Activated T-helper 2 cell treated with anti-CD3 and anti-CD28 coated beads, Interferon-gamma antibody, Interleukin-2, Interleukin-4, amounts not matched to agents 10 μg/mL and 5 μg/mL and 100 μg/mL, durations not matched to agents 14 hours and 24 hours and 36 hours (primary cell): Measurements from ENCODE around the gene ZC3H7A. TPM values are rescaled to one million over a fixed set of nuclear protein-coding genes. Genes with fewer than 3 reads are reported as not detected.

Source experiments
- DNase-seq: peaks from one replicate; pipeline ENCODE4 v3.0.0; 2021; ENCODE audit warnings: low spot score
- H3K27ac Mint-ChIP-seq: one replicate; pipeline ENCODE4 v1.8.0; 2021; ENCODE audit warnings: mixed read lengths
- H3K27me3 Mint-ChIP-seq: one replicate; pipeline ENCODE4 v1.8.0; 2021; ENCODE audit warnings: low read depth, mixed read lengths
- H3K36me3 Mint-ChIP-seq: one replicate; pipeline ENCODE4 v1.8.0; 2021; ENCODE audit warnings: low read depth, mixed read lengths
- H3K4me1 Mint-ChIP-seq: one replicate; pipeline ENCODE4 v1.8.0; 2021; ENCODE audit warnings: low read depth, mixed read lengths
- H3K4me3 Mint-ChIP-seq: one replicate; pipeline ENCODE4 v1.8.0; 2021; ENCODE audit warnings: low read depth, mild to moderate bottlenecking, moderate library complexity, mixed read lengths
- H3K9me3 Mint-ChIP-seq: one replicate; pipeline ENCODE4 v1.8.0; 2021; ENCODE audit warnings: mixed read lengths
- intact Hi-C: fragments of 100-400 bp; cut with micrococcal nuclease; formaldehyde crosslinking; loops from one replicate; pipeline ENCODE4 v1.15.1; 2023
- total RNA-seq: library from RNA; stranded (reverse); gene quantifications from 2 replicates; pipeline ENCODE4 v1.2.3, GENCODE V29; 2022

The ZC3H7A gene
- total RNA-seq, 1 donor from 2014 or later: 63.4 TPM

GRCh38 chr16:11783319-11784037 is 13.6 kb downstream of the ZC3H7A start:
- no peaks in the 10 kb centered on the region for H3K9me3 Mint-ChIP-seq

GRCh38 chr16:11781773-11782172 is 15.3 kb downstream of the ZC3H7A start:
- Mint-ChIP-seq H3K27ac (peak overlapping the region; percentile 99), H3K36me3 (peaks cover 43% of the 10 kb centered on the region), H3K27me3 (no peaks in the 10 kb centered on the region), H3K9me3 (no peaks in the 10 kb centered on the region), H3K4me3 (peak overlapping the region; percentile 56), H3K4me1 (peaks cover 39% of the 10 kb centered on the region)
- intact Hi-C loops: loop anchor here (5.0 kb wide), 2 partner anchors 131 to 819 kb away; no protein-coding TSS in a partner anchor
- no peak for DNase-seq

More at GRCh38 chr16:11783319-11784037, 13.6 kb downstream of the ZC3H7A start:
- H3K27me3 Mint-ChIP-seq: no peaks in the 10 kb centered on the region
- peaks cover 52% of the 10 kb centered on the region for H3K4me1 Mint-ChIP-seq
- H3K27ac Mint-ChIP-seq: peak overlapping the region; percentile 99
- H3K36me3 Mint-ChIP-seq: peaks cover 49% of the 10 kb centered on the region
- peak overlapping the region; percentile 80 for H3K4me3 Mint-ChIP-seq
- peak; percentile 53 for DNase-seq
- intact Hi-C loops: loop anchor here (1.0 to 5.0 kb wide), 4 partner anchors 14 to 821 kb away; partner anchors contain the start of gene ZC3H7A

- intact Hi-C loops: loop anchor here (5.0 kb wide), 2 partner anchors 131 to 819 kb away; no protein-coding TSS in a partner anchor
- DNase-seq: no peak
- H3K4me3 Mint-ChIP-seq: no peak overlapping the region
- H3K9me3 Mint-ChIP-seq: no peaks in the 10 kb centered on the region
- H3K27me3 Mint-ChIP-seq: no peaks in the 10 kb centered on the region
- peaks cover 32% of the 10 kb centered on the region for H3K4me1 Mint-ChIP-seq
- peak overlapping the region; percentile 69 for H3K27ac Mint-ChIP-seq
- H3K36me3 Mint-ChIP-seq: peaks cover 39% of the 10 kb centered on the region
These were observed 15.9 kb downstream of the ZC3H7A start for GRCh38 chr16:11780991-11781680.

- DNase-seq: no peak
- Mint-ChIP-seq H3K4me3 (no peak overlapping the region), H3K4me1 (peaks cover 30% of the 10 kb centered on the region), H3K27me3 (no peaks in the 10 kb centered on the region), H3K27ac (no peak overlapping the region), H3K9me3 (no peaks in the 10 kb centered on the region), H3K36me3 (peaks cover 50% of the 10 kb centered on the region)
- intact Hi-C loops: no loop called here
These were observed 18.0 kb downstream of the ZC3H7A start for GRCh38 chr16:11779074-11779473.

GRCh38 chr16:11774065-11774626 is 22.9 kb downstream of the ZC3H7A start:
- no peaks in the 10 kb centered on the region for H3K27me3 Mint-ChIP-seq
- H3K4me1 Mint-ChIP-seq: peaks cover 15% of the 10 kb centered on the region
- no peaks in the 10 kb centered on the region for H3K9me3 Mint-ChIP-seq
- no peak overlapping the region for H3K27ac Mint-ChIP-seq
- H3K36me3 Mint-ChIP-seq: peaks cover 57% of the 10 kb centered on the region
- H3K4me3 Mint-ChIP-seq: no peak overlapping the region
- DNase-seq: no peak
- intact Hi-C loops: no loop called here

- H3K9me3 Mint-ChIP-seq: no peaks in the 10 kb centered on the region
- H3K4me3 Mint-ChIP-seq: peak overlapping the region; percentile 3
- H3K36me3 Mint-ChIP-seq: peaks cover 69% of the 10 kb centered on the region
- intact Hi-C loops: no loop called here
- H3K27ac Mint-ChIP-seq: peak overlapping the region; percentile 57
- H3K27me3 Mint-ChIP-seq: no peaks in the 10 kb centered on the region
- DNase-seq: no peak
- H3K4me1 Mint-ChIP-seq: peaks cover 19% of the 10 kb centered on the region
These were observed 28.2 kb downstream of the ZC3H7A start for GRCh38 chr16:11768849-11769248.

- H3K27ac Mint-ChIP-seq: no peak overlapping the region
- H3K9me3 Mint-ChIP-seq: no peaks in the 10 kb centered on the region
- DNase-seq: no peak
- no peaks in the 10 kb centered on the region for H3K27me3 Mint-ChIP-seq
- intact Hi-C loops: no loop called here
- H3K4me1 Mint-ChIP-seq: no peaks in the 10 kb centered on the region
- peaks cover 77% of the 10 kb centered on the region for H3K36me3 Mint-ChIP-seq
- H3K4me3 Mint-ChIP-seq: no peak overlapping the region
These were observed 34.6 kb downstream of the ZC3H7A start for GRCh38 chr16:11762431-11762830.

GRCh38 chr16:11759997-11760396 is 37.1 kb downstream of the ZC3H7A start:
- intact Hi-C loops: no loop called here
- H3K36me3 Mint-ChIP-seq: peaks cover 79% of the 10 kb centered on the region
- no peaks in the 10 kb centered on the region for H3K27me3 Mint-ChIP-seq
- DNase-seq: no peak
- H3K9me3 Mint-ChIP-seq: no peaks in the 10 kb centered on the region
- no peaks in the 10 kb centered on the region for H3K4me1 Mint-ChIP-seq
- no peak overlapping the region for H3K27ac Mint-ChIP-seq
- no peak overlapping the region for H3K4me3 Mint-ChIP-seq

- no peaks in the 10 kb centered on the region for H3K27me3 Mint-ChIP-seq
- no peaks in the 10 kb centered on the region for H3K9me3 Mint-ChIP-seq
- no peak for DNase-seq
- peaks cover 75% of the 10 kb centered on the region for H3K36me3 Mint-ChIP-seq
- H3K4me3 Mint-ChIP-seq: no peak overlapping the region
- H3K4me1 Mint-ChIP-seq: no peaks in the 10 kb centered on the region
- no peak overlapping the region for H3K27ac Mint-ChIP-seq
- intact Hi-C loops: no loop called here
These were observed 37.8 kb downstream of the ZC3H7A start for GRCh38 chr16:11759163-11759834.

- Mint-ChIP-seq H3K4me3 (no peak overlapping the region), H3K27ac (no peak overlapping the region), H3K36me3 (peaks cover 83% of the 10 kb centered on the region), H3K4me1 (no peaks in the 10 kb centered on the region), H3K9me3 (no peaks in the 10 kb centered on the region), H3K27me3 (no peaks in the 10 kb centered on the region)
- intact Hi-C loops: no loop called here
- DNase-seq: no peak
These were observed 39.1 kb downstream of the ZC3H7A start for GRCh38 chr16:11757671-11758545.

- peaks cover 77% of the 10 kb centered on the region for H3K36me3 Mint-ChIP-seq
- no peaks in the 10 kb centered on the region for H3K9me3 Mint-ChIP-seq
- no peak overlapping the region for H3K27ac Mint-ChIP-seq
- H3K4me3 Mint-ChIP-seq: no peak overlapping the region
- H3K27me3 Mint-ChIP-seq: no peaks in the 10 kb centered on the region
- no peaks in the 10 kb centered on the region for H3K4me1 Mint-ChIP-seq
- DNase-seq: no peak
- intact Hi-C loops: no loop called here
These were observed 40.8 kb downstream of the ZC3H7A start for GRCh38 chr16:11756248-11756647.
